B cell (primary cell): ENCODE measurements around the gene SFTPD. TPM values are rescaled to one million over a fixed set of nuclear protein-coding genes. Genes with fewer than 3 reads are reported as not detected.

Experiments
- ATAC-seq: fragments of 200-7000 bp; cut with Tn5 transposase; one replicate; pipeline ENCODE4 v1.10.0; 2021; ENCODE audit warnings: low read depth, mild to moderate bottlenecking, moderate number of reproducible peaks, moderate library complexity
- CTCF ChIA-PET: fragments of 350-600 bp; sonication (Branson Sonifier 250); formaldehyde crosslinking; loops from one replicate; lab custom pipeline; 2021; ENCODE audit warnings: antibody characterized with exemption, inconsistent platforms; lab: Charles Lee
- POLR2A ChIA-PET: fragments of 350-600 bp; sonication (Branson Sonifier 250); formaldehyde crosslinking; loops from one replicate; lab custom pipeline; 2021; ENCODE audit warnings: antibody characterized with exemption; lab: Charles Lee
- DNase-seq: peaks from one replicate; pipeline ENCODE4 v3.0.0; 2013
- H2AFZ ChIP-seq: 2 replicates; pipeline ENCODE4 v1.6.1; 2012; ENCODE audit warnings: mild to moderate bottlenecking, low read depth, low read length; ENCODE audit not compliant: insufficient read depth, poor library complexity, severe bottlenecking
- H3K27ac ChIP-seq, 2 donors: 1 replicate in 1 of 2; 2 replicates in 1 of 2; pipeline ENCODE4 v1.5.1; 2012 to 2013; ENCODE audit warnings: low read length in 2 of 2, mild to moderate bottlenecking in 2 of 2, moderate library complexity in 1 of 2
- H3K27me3 ChIP-seq, 4 experiments: fragments of 200-600 bp in 1 of 4; sonication (generic) in 1 of 4; replicated peaks in 1 of 4; 1 replicate in 2 of 4; 2 replicates in 2 of 4; pipeline versions ENCODE4 v1.6.1 to v1.7.0; 2013 to 2016; ENCODE audit warnings: low read length in 3 of 4, mild to moderate bottlenecking in 2 of 4, mixed read lengths in 1 of 4, moderate library complexity in 1 of 4; ENCODE audit not compliant: insufficient read depth in 4 of 4, control insufficient read depth in 3 of 4; ENCODE audit errors: control extremely low read depth in 1 of 4
- H3K36me3 ChIP-seq, 2 experiments: replicated peaks in 1 of 2; 1 replicate in 1 of 2; 2 replicates in 1 of 2; pipeline versions ENCODE4 v1.6.1 to v1.7.1; 2013; ENCODE audit warnings: low read length in 1 of 2; ENCODE audit not compliant: insufficient read depth in 2 of 2, control insufficient read depth in 1 of 2; ENCODE audit errors: control extremely low read depth in 1 of 2, extremely low read depth in 1 of 2
- H3K4me1 ChIP-seq, 2 donors: fragments of 200-600 bp in 1 of 2; sonication (generic) in 1 of 2; 1 replicate in 1 of 2; 2 replicates in 1 of 2; pipeline versions ENCODE4 v1.5.1 to v1.6.1; 2013 to 2017; ENCODE audit warnings: low read length in 2 of 2; ENCODE audit not compliant: control insufficient read depth in 2 of 2, insufficient read depth in 2 of 2
- H3K4me2 ChIP-seq: replicated peaks from 2 replicates; pipeline ENCODE3; 2012; ENCODE audit warnings: mild to moderate bottlenecking, low read depth, low read length; ENCODE audit not compliant: poor library complexity, severe bottlenecking
- H3K4me3 ChIP-seq, 5 experiments: fragments of 200-600 bp in 1 of 5; sonication (generic) in 1 of 5; 1 replicate in 3 of 5; 2 replicates in 2 of 5; pipeline versions ENCODE4 v1.5.1 to v1.7.0; 2011 to 2016; ENCODE audit warnings: low read length in 4 of 5, mild to moderate bottlenecking in 4 of 5, low read depth in 2 of 5, control low read depth in 1 of 5, moderate library complexity in 1 of 5; ENCODE audit not compliant: insufficient read depth in 1 of 5; ENCODE audit errors: control extremely low read depth in 1 of 5, extremely low read depth in 1 of 5
- H3K79me2 ChIP-seq: fragments of 200-600 bp; sonication (generic); one replicate; pipeline ENCODE4 v1.6.0; 2016; ENCODE audit warnings: low read length; ENCODE audit not compliant: control insufficient read depth, insufficient read depth
- H3K9ac ChIP-seq: fragments of 200-600 bp; sonication (generic); 2 replicates; pipeline ENCODE4 v1.6.1; 2017; ENCODE audit warnings: mild to moderate bottlenecking, low read length, moderate library complexity
- H3K9me3 ChIP-seq, 3 donors: one replicate each; pipeline versions ENCODE4 v1.6.1 to v1.7.1; 2013; ENCODE audit warnings: low read length in 2 of 3; ENCODE audit not compliant: control insufficient read depth in 2 of 3, insufficient read depth in 1 of 3; ENCODE audit errors: control extremely low read depth in 1 of 3
- H4K20me1 ChIP-seq: 2 replicates; pipeline ENCODE4 v1.6.0; 2012; ENCODE audit warnings: mild to moderate bottlenecking, low read length; ENCODE audit not compliant: insufficient read depth, control insufficient read depth, poor library complexity, severe bottlenecking
- H3K27ac Mint-ChIP-seq: one replicate; pipeline ENCODE4 v1.8.0; 2021; ENCODE audit warnings: mixed read lengths
- H3K27me3 Mint-ChIP-seq: one replicate; pipeline ENCODE4 v1.8.0; 2021; ENCODE audit warnings: mixed read lengths
- H3K4me1 Mint-ChIP-seq: one replicate; pipeline ENCODE4 v1.8.0; 2021; ENCODE audit warnings: mixed read lengths
- H3K4me3 Mint-ChIP-seq: one replicate; pipeline ENCODE4 v1.8.0; 2021; ENCODE audit warnings: mixed read lengths
- H3K9me3 Mint-ChIP-seq: one replicate; pipeline ENCODE4 v1.8.0; 2022; ENCODE audit warnings: mixed read lengths; ENCODE audit not compliant: insufficient read depth
- CTCF ChIP-seq: fragments of 200-600 bp; IDR thresholded peaks from one replicate; pipeline ENCODE4 v1.8.0; 2022; ENCODE audit warnings: antibody characterized with exemption, mild to moderate bottlenecking
- EZH2 ChIP-seq: IDR thresholded peaks from 2 replicates; pipeline ENCODE4 v1.6.1; 2012; ENCODE audit warnings: borderline replicate concordance, low read depth, mild to moderate bottlenecking, moderate library complexity, low read length; ENCODE audit not compliant: insufficient read depth, poor library complexity, severe bottlenecking
- WGBS: methylation state at CpG from one replicate; pipeline ENCODE4 v1.1.5; 2013; ENCODE audit warnings: missing lambda C conversion rate; ENCODE audit not compliant: insufficient coverage; 5-methylcytosine and 5-hydroxymethylcytosine counted together
- intact Hi-C: fragments of 100-400 bp; cut with micrococcal nuclease; formaldehyde crosslinking; loops from one replicate; pipeline ENCODE4 v1.10.0; 2022
- polyA plus RNA-seq: library from polyadenylated mRNA; depleted of rRNA; stranded (reverse); fragments of >200 nt; gene quantifications from 2 replicates; pipeline ENCODE4 v1.2.3, GENCODE V29; 2012
- total RNA-seq, 2 donors: library from RNA; stranded (reverse); fragments of 120-200 nt in 1 of 2; gene quantifications; 1 replicate in 1 of 2; 2 replicates in 1 of 2; pipeline versions ENCODE4 v1.2.3 to v1.2.4, GENCODE V29; 2013 to 2022

The SFTPD gene
- total and polyA plus RNA-seq, 2 donors (not counting 1 experiment from before 2014, with no cell fraction given) = 0.24 to 0.59 TPM

- H3K36me3 ChIP-seq = no peaks in the 10 kb centered on the region
- no peak overlapping the region for H3K27ac ChIP-seq
- no peak for DNase-seq
- H3K9ac ChIP-seq = no peak overlapping the region
- H4K20me1 ChIP-seq = no peaks in the 10 kb centered on the region
- no peaks in the 10 kb centered on the region for H3K27me3 ChIP-seq
- H3K9me3 ChIP-seq = no peaks in the 10 kb centered on the region
- Mint-ChIP-seq H3K4me3 (no peak overlapping the region), H3K9me3 (no peaks in the 10 kb centered on the region), H3K27me3 (peaks cover 3% of the 10 kb centered on the region), H3K4me1 (peaks cover 48% of the 10 kb centered on the region), H3K27ac (no peak overlapping the region)
- no peak overlapping the region for H3K4me2 ChIP-seq
- ChIA-PET POLR2A (no interaction called here), CTCF (interaction anchor here (1.5 kb wide), 1 partner anchor 105 kb away, joined by 4 read pairs; no protein-coding TSS in a partner anchor)
- no peak overlapping the region for H2AFZ ChIP-seq
- H3K79me2 ChIP-seq = no peaks in the 10 kb centered on the region
- H3K4me3 ChIP-seq = no peak overlapping the region
- peaks cover 42 to 45% of the 10 kb centered on the region in 2 donors for H3K4me1 ChIP-seq
- no peak for TF ChIP-seq EZH2
- TF ChIP-seq CTCF = no peak
- intact Hi-C loops = no loop called here
- 89% methylated on average over 3 of the region's 4 CpGs for WGBS
- ATAC-seq = no peak
Observed at GRCh38 chr10:79941146-79941545, 7.8 kb downstream of the SFTPD start.

- POLR2A ChIA-PET = no interaction called here
Observed at GRCh38 chr10:79940431-79940830, 8.5 kb downstream of the SFTPD start.

More at GRCh38 chr10:79940431-79940830, 8.5 kb downstream of the SFTPD start:
- Histone ChIP-seq H3K9ac (no peak overlapping the region), H2AFZ (peak overlapping the region; percentile 6), H3K27ac (no peak overlapping the region), H3K4me1 (peaks cover 42 to 45% of the 10 kb centered on the region in 2 donors), H3K4me3 (no peak overlapping the region), H3K9me3 (no peaks in the 10 kb centered on the region), H4K20me1 (no peaks in the 10 kb centered on the region), H3K4me2 (peak overlapping the region; percentile 64), H3K27me3 (no peaks in the 10 kb centered on the region), H3K36me3 (no peaks in the 10 kb centered on the region), H3K79me2 (no peaks in the 10 kb centered on the region)
- TF ChIP-seq EZH2 (no peak), CTCF (no peak)
- Mint-ChIP-seq H3K27ac (peak overlapping the region; percentile 43), H3K9me3 (no peaks in the 10 kb centered on the region), H3K4me3 (no peak overlapping the region), H3K4me1 (peaks cover 50% of the 10 kb centered on the region), H3K27me3 (peaks cover 3% of the 10 kb centered on the region)
- ATAC-seq (no peak), DNase-seq (no peak)
- intact Hi-C loops = no loop called here
- CTCF ChIA-PET = interaction anchor here (1.5 kb wide), 1 partner anchor 106 kb away, joined by 4 read pairs; no protein-coding TSS in a partner anchor
